ENCODE results near the gene WDR3.

Gene WDR3

GRCh38 chr1:118012515-118013124 lies 83.1 kb downstream of the WDR3 start:
- Histone ChIP-seq H3K27me3 (ENCODE audit: insufficient read depth, low read length, poor library complexity) (peaks cover 8% of the 10 kb centered on the region), H2AFZ (ENCODE audit: low read depth, low read length) (no peak overlapping the region), H3K36me3 (ENCODE audit: insufficient read depth, low read length) (no peaks in the 10 kb centered on the region), H3K4me1 (ENCODE audit: insufficient read depth, low read length) (no peaks in the 10 kb centered on the region), H3K27ac (ENCODE audit: low read length) (no peak overlapping the region), H3K9ac (ENCODE audit: low read depth, low read length) (no peak overlapping the region), H3K79me2 (ENCODE audit: insufficient read depth, low read length) (no peaks in the 10 kb centered on the region), H3K9me3 (ENCODE audit: insufficient read depth, low read length, severe bottlenecking) (no peaks in the 10 kb centered on the region), H3K4me2 (ENCODE audit: insufficient read depth, low read length) (no peak overlapping the region), H4K20me1 (ENCODE audit: insufficient read depth, low read length) (no peaks in the 10 kb centered on the region), H3K4me3 (ENCODE audit: low read depth in 1 of 2, low read length in 2 of 2) (no peak overlapping the region)
- ATAC-seq (ENCODE audit: insufficient read depth, low read depth), result no peak
- TF ChIP-seq CTCF (IDR thresholded peaks at IDR 0.05; ENCODE audit: borderline replicate concordance, extremely low read depth, low read length, poor library complexity, severe bottlenecking), result no peak
- TF ChIP-seq EZH2 (IDR thresholded peaks at IDR 0.05; ENCODE audit: borderline replicate concordance, low read depth, low read length, severe bottlenecking), result no peak
- DNase-seq, result no peak

GRCh38 chr1:118013336-118013735 lies 83.8 kb downstream of the WDR3 start:
- DNase-seq, result no peak
- Histone ChIP-seq H3K4me1 (ENCODE audit: insufficient read depth, low read length) (no peaks in the 10 kb centered on the region), H3K9me3 (ENCODE audit: insufficient read depth, low read length, severe bottlenecking) (no peaks in the 10 kb centered on the region), H3K79me2 (ENCODE audit: insufficient read depth, low read length) (no peaks in the 10 kb centered on the region), H3K4me2 (ENCODE audit: insufficient read depth, low read length) (no peak overlapping the region), H3K36me3 (ENCODE audit: insufficient read depth, low read length) (no peaks in the 10 kb centered on the region), H3K27ac (ENCODE audit: low read length) (no peak overlapping the region), H4K20me1 (ENCODE audit: insufficient read depth, low read length) (no peaks in the 10 kb centered on the region), H3K27me3 (ENCODE audit: insufficient read depth, low read length, poor library complexity) (peaks cover 9% of the 10 kb centered on the region), H3K4me3 (ENCODE audit: low read depth in 1 of 2, low read length in 2 of 2) (no peak overlapping the region), H2AFZ (ENCODE audit: low read depth, low read length) (no peak overlapping the region), H3K9ac (ENCODE audit: low read depth, low read length) (no peak overlapping the region)
- no peak for ATAC-seq (ENCODE audit: insufficient read depth, low read depth)
- no peak for TF ChIP-seq CTCF (IDR thresholded peaks at IDR 0.05; ENCODE audit: borderline replicate concordance, extremely low read depth, low read length, poor library complexity, severe bottlenecking)
- no peak for TF ChIP-seq EZH2 (IDR thresholded peaks at IDR 0.05; ENCODE audit: borderline replicate concordance, low read depth, low read length, severe bottlenecking)

GRCh38 chr1:118013938-118014337 lies 84.4 kb downstream of the WDR3 start:
- Histone ChIP-seq H3K36me3 (ENCODE audit: insufficient read depth, low read length) (no peaks in the 10 kb centered on the region), H3K4me3 (ENCODE audit: low read depth in 1 of 2, low read length in 2 of 2) (no peak overlapping the region), H3K9me3 (ENCODE audit: insufficient read depth, low read length, severe bottlenecking) (no peaks in the 10 kb centered on the region), H3K4me1 (ENCODE audit: insufficient read depth, low read length) (no peaks in the 10 kb centered on the region), H2AFZ (ENCODE audit: low read depth, low read length) (no peak overlapping the region), H3K4me2 (ENCODE audit: insufficient read depth, low read length) (no peak overlapping the region), H3K9ac (ENCODE audit: low read depth, low read length) (no peak overlapping the region), H4K20me1 (ENCODE audit: insufficient read depth, low read length) (no peaks in the 10 kb centered on the region), H3K27ac (ENCODE audit: low read length) (no peak overlapping the region), H3K79me2 (ENCODE audit: insufficient read depth, low read length) (no peaks in the 10 kb centered on the region), H3K27me3 (ENCODE audit: insufficient read depth, low read length, poor library complexity) (peaks cover 11% of the 10 kb centered on the region)
- DNase-seq, result no peak
- TF ChIP-seq EZH2 (IDR thresholded peaks at IDR 0.05; ENCODE audit: borderline replicate concordance, low read depth, low read length, severe bottlenecking), result no peak
- no peak for TF ChIP-seq CTCF (IDR thresholded peaks at IDR 0.05; ENCODE audit: borderline replicate concordance, extremely low read depth, low read length, poor library complexity, severe bottlenecking)
- ATAC-seq (ENCODE audit: insufficient read depth, low read depth), result no peak

Data from DND-41 (cell line).